Lower lobe of right lung (tissue), 2 donors: ENCODE results near the gene WASF3. TPM values are rescaled to one million over a fixed set of nuclear protein-coding genes. Genes with fewer than 3 reads are reported as not detected.

Experiments
- ATAC-seq, 2 donors: fragments of 200-7000 bp; cut with Tn5 transposase; one replicate each; pipeline ENCODE4 v1.9.1; 2020 to 2022; ENCODE audit warnings: mild to moderate bottlenecking in 2 of 2, moderate library complexity in 2 of 2
- DNase-seq: peaks from one replicate; pipeline ENCODE4 v3.0.0-alpha.2; 2020
- H3K27ac ChIP-seq: fragments of 200-600 bp; one replicate; pipeline ENCODE4 v1.8.0; 2022
- H3K27me3 ChIP-seq: fragments of 200-600 bp; one replicate; pipeline ENCODE4 v1.8.0; 2022; ENCODE audit warnings: low read depth
- H3K36me3 ChIP-seq: fragments of 200-600 bp; one replicate; pipeline ENCODE4 v1.8.0; 2022; ENCODE audit warnings: mild to moderate bottlenecking
- H3K4me1 ChIP-seq: fragments of 200-600 bp; one replicate; pipeline ENCODE4 v1.8.0; 2022
- H3K4me3 ChIP-seq: fragments of 200-600 bp; one replicate; pipeline ENCODE4 v1.8.0; 2022; ENCODE audit warnings: mild to moderate bottlenecking
- H3K9me3 ChIP-seq: fragments of 200-600 bp; one replicate; pipeline ENCODE4 v1.8.0; 2022
- intact Hi-C: fragments of 100-400 bp; cut with DNase I; formaldehyde crosslinking; loops from one replicate; pipeline ENCODE4 v1.11.0; 2022
- total RNA-seq: library from RNA; stranded (reverse); fragmentation: NEBNext Ultra II Directional; extraction: Animal tissue kit (Norgen Biotek cat#: 25700); gene quantifications from one replicate; pipeline ENCODE4 v1.2.1, GENCODE V29; 2021
- TF ChIP-seq, protein P1 (sequence below): fragments of 200-600 bp; IDR thresholded peaks from one replicate; pipeline ENCODE4 v1.8.0; 2022; ENCODE audit warnings: antibody characterized with exemption, mild to moderate bottlenecking
- donor health status: DM: no; HTN: yes; CAD: no; lungs with severe emphysema.

Gene WASF3
- total RNA-seq, 1 donor from 2014 or later = 15.4 TPM

GRCh38 chr13:26708007-26708297 lies 150.5 kb downstream of the WASF3 start:
- H3K9me3 ChIP-seq = no peaks in the 10 kb centered on the region
- H3K27me3 ChIP-seq = no peaks in the 10 kb centered on the region
- H3K27ac ChIP-seq = no peak overlapping the region
- DNase-seq (no peak), ATAC-seq (no peak)
- TF ChIP-seq, protein P1, sequence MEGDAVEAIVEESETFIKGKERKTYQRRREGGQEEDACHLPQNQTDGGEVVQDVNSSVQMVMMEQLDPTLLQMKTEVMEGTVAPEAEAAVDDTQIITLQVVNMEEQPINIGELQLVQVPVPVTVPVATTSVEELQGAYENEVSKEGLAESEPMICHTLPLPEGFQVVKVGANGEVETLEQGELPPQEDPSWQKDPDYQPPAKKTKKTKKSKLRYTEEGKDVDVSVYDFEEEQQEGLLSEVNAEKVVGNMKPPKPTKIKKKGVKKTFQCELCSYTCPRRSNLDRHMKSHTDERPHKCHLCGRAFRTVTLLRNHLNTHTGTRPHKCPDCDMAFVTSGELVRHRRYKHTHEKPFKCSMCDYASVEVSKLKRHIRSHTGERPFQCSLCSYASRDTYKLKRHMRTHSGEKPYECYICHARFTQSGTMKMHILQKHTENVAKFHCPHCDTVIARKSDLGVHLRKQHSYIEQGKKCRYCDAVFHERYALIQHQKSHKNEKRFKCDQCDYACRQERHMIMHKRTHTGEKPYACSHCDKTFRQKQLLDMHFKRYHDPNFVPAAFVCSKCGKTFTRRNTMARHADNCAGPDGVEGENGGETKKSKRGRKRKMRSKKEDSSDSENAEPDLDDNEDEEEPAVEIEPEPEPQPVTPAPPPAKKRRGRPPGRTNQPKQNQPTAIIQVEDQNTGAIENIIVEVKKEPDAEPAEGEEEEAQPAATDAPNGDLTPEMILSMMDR = no peak
- no peaks in the 10 kb centered on the region for H3K36me3 ChIP-seq
- H3K4me1 ChIP-seq = no peaks in the 10 kb centered on the region
- no peak overlapping the region for H3K4me3 ChIP-seq
- intact Hi-C loops = no loop called here

GRCh38 chr13:26709461-26709860 lies 152.0 kb downstream of the WASF3 start:
- H3K4me1 ChIP-seq = no peaks in the 10 kb centered on the region
- no peaks in the 10 kb centered on the region for H3K27me3 ChIP-seq
- TF ChIP-seq, protein P1 = no peak
- no peak overlapping the region for H3K27ac ChIP-seq
- DNase-seq (no peak), ATAC-seq (no peak)
- no peaks in the 10 kb centered on the region for H3K36me3 ChIP-seq
- intact Hi-C loops = no loop called here
- no peak overlapping the region for H3K4me3 ChIP-seq
- H3K9me3 ChIP-seq = no peaks in the 10 kb centered on the region

DNA sequence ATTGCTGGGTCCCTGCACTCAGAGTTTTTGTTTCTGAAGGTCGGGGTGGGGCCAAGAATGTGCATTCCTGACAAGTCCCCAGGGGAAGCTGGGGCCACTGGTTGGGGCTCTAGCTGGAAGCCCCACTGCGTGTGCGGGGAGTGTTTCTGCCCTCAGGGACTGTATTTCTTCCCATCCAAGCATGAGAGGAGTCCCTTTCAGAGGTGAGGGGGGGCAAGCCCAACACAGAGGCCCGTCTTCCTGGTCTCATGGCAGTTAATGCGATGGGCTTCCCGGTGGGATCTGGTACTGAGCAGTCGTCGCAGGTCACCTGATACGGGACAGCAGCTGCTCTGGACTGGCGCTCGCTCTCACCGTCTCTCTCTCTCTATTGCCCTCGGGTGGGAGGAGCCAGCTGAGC lies 152.7 kb downstream of the WASF3 start:
- H3K36me3 ChIP-seq = no peaks in the 10 kb centered on the region
- DNase-seq (no peak), ATAC-seq (no peak)
- no peaks in the 10 kb centered on the region for H3K9me3 ChIP-seq
- no peak overlapping the region for H3K4me3 ChIP-seq
- H3K27ac ChIP-seq = no peak overlapping the region
- intact Hi-C loops = no loop called here
- H3K4me1 ChIP-seq = no peaks in the 10 kb centered on the region
- TF ChIP-seq, protein P1 = no peak
- no peaks in the 10 kb centered on the region for H3K27me3 ChIP-seq

DNA sequence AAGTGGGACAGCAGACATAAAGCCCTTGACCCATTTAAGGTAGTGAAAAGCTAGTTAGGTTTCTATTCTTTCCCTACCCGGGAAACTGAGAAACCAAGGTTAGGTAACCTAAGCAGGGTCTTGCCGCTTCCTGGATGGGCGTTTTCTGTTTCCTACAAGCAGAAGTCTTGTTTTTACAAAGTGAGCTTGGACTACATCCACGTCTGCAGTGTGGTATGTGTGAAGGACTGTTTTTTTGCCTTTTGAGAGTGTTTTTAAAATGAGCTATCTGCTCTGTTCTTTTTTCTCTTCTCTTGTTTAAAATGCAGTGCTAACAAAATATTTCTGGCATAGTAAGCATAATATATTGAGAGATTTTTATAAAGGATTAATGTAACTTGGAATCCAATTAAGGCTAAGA lies 153.7 kb downstream of the WASF3 start:
- intact Hi-C loops = no loop called here
- TF ChIP-seq, protein P1 = no peak
- Histone ChIP-seq H3K4me3 (no peak overlapping the region), H3K36me3 (no peaks in the 10 kb centered on the region), H3K27ac (no peak overlapping the region), H3K4me1 (no peaks in the 10 kb centered on the region), H3K27me3 (no peaks in the 10 kb centered on the region), H3K9me3 (no peaks in the 10 kb centered on the region)
- ATAC-seq (no peak), DNase-seq (no peak)

DNA sequence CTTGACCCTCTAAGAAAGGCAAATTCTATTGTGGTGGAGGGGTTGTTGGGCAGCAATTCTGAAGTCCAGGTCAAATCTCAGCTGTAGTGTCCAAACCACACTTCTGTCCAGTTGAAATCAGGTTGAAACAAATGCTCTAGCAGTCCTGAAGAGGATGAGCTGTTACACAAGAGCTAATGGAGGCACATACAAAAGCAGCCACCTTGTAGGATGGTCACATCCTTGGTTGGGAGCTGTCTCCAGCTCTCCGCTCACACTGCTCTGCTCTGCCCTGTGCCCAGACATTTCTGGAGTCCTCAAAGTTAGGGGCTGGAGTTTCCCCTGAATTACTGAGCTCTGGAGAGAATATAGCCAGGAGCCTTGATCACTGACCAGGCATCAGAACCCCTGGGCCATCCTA lies 155.9 kb downstream of the WASF3 start:
- H3K27ac ChIP-seq = no peak overlapping the region
- ATAC-seq = no peak
- H3K4me3 ChIP-seq = no peak overlapping the region
- H3K27me3 ChIP-seq = no peaks in the 10 kb centered on the region
- H3K36me3 ChIP-seq = no peaks in the 10 kb centered on the region
- DNase-seq = no peak
- H3K9me3 ChIP-seq = no peaks in the 10 kb centered on the region
- intact Hi-C loops = no loop called here
- no peaks in the 10 kb centered on the region for H3K4me1 ChIP-seq
- TF ChIP-seq, protein P1 = no peak

- intact Hi-C loops = no loop called here
- ATAC-seq (no peak), DNase-seq (no peak)
- H3K9me3 ChIP-seq = no peaks in the 10 kb centered on the region
- no peak overlapping the region for H3K27ac ChIP-seq
- peaks cover 10% of the 10 kb centered on the region for H3K27me3 ChIP-seq
- TF ChIP-seq, protein P1 = no peak
- no peak overlapping the region for H3K4me3 ChIP-seq
- no peaks in the 10 kb centered on the region for H3K36me3 ChIP-seq
- H3K4me1 ChIP-seq = no peaks in the 10 kb centered on the region
Measured at GRCh38 chr13:26716984-26717383, 159.5 kb downstream of the WASF3 start.
